ENCODE data around the gene ATP6V0E2.

The ATP6V0E2 gene

DNA sequence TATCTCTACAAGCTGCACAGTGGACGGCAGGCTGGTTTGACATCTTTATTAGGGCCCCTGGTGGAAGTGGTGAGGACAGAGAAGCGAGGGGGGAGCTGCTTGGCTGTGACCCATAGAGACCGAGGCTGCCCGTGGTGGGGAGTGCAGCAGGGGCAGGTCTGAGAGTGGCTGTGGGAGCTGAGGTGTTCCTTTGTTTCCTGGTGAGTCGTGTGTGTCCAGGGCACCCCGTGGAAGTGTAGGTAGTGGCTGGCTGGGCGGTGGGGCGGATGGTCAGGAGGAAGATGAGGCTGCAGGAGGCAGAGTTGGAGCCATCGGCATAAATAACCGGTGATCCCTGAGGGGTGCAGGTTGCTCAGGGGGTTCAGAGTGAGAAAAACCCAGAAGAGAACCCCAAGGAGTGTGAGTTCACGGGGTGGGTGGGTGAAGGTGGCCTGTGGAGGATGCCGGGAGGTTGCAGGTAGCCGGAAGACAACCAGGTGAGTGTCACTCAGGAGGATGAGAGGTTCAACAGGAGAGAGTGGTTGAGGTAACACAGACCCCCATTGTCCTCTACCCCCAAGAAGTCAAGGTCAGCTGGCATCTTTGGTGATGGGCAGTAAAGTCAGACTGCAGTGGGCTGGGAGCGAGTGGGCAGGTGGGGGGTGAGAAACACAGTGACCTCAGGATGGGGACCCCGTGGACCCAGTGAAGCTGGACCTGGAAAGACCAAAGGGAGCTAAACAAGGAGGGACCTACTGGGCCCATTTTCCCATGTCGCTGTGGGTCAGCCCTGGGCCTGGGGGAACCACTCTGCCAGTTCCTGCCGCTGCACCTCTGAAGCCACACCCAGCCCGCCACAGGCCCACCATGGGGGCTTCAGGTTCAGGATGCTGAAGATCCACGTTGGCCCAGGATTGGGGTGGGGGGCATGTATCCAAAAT, 7.8 kb downstream of the ATP6V0E2 start:
- DNase-seq (ENCODE audit: low read depth) = no peak
- TF ChIP-seq CTCF (IDR thresholded peaks at IDR 0.05; ENCODE audit: control insufficient read depth, insufficient read depth, low read depth, low read length, missing control alignments) = no peak
- no peak overlapping the region for H3K4me3 ChIP-seq (ENCODE audit: control insufficient read depth, low read depth, low read length)

GRCh38 chr7:149882248-149883047, 8.7 kb downstream of the ATP6V0E2 start:
- H3K4me3 ChIP-seq (ENCODE audit: control insufficient read depth, low read depth, low read length) = no peak overlapping the region
- no peak for DNase-seq (ENCODE audit: low read depth)
- no peak for TF ChIP-seq CTCF (IDR thresholded peaks at IDR 0.05; ENCODE audit: control insufficient read depth, insufficient read depth, low read depth, low read length, missing control alignments)

- DNase-seq (ENCODE audit: low read depth) = no peak
- no peak for TF ChIP-seq CTCF (IDR thresholded peaks at IDR 0.05; ENCODE audit: control insufficient read depth, insufficient read depth, low read depth, low read length, missing control alignments)
- H3K4me3 ChIP-seq (ENCODE audit: control insufficient read depth, low read depth, low read length) = no peak overlapping the region
Measured at GRCh38 chr7:149883048-149883438, 9.3 kb downstream of the ATP6V0E2 start.

GRCh38 chr7:149883452-149883861, 9.7 kb downstream of the ATP6V0E2 start:
- peak; percentile 79 for TF ChIP-seq CTCF (IDR thresholded peaks at IDR 0.05; ENCODE audit: control insufficient read depth, insufficient read depth, low read depth, low read length, missing control alignments)
- no peak overlapping the region for H3K4me3 ChIP-seq (ENCODE audit: control insufficient read depth, low read depth, low read length)
- no peak for DNase-seq (ENCODE audit: low read depth)

GRCh38 chr7:149884016-149884415, 10.2 kb downstream of the ATP6V0E2 start:
- no peak for TF ChIP-seq CTCF (IDR thresholded peaks at IDR 0.05; ENCODE audit: control insufficient read depth, insufficient read depth, low read depth, low read length, missing control alignments)
- no peak overlapping the region for H3K4me3 ChIP-seq (ENCODE audit: control insufficient read depth, low read depth, low read length)
- no peak for DNase-seq (ENCODE audit: low read depth)

DNA sequence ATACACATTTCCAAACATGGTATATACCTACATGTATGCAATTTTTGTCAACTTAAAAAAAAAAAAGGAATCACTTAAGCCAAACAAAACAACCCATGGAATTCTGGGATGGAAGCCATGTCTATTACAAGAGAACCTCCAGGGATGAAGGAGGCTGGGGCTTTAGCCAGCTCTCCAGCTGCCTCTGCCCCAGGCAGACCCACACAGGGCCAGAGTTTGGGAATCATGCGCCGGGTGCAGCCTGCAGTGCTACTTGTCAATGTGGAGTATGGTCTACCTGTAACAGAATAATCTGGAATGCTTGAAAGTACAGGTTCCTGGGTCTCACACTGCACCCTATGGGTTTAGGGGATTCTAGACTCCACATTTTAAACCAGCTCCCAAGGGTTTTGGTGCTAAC, 10.8 kb downstream of the ATP6V0E2 start:
- no peak for DNase-seq (ENCODE audit: low read depth)
- H3K4me3 ChIP-seq (ENCODE audit: control insufficient read depth, low read depth, low read length) = no peak overlapping the region
- TF ChIP-seq CTCF (IDR thresholded peaks at IDR 0.05; ENCODE audit: control insufficient read depth, insufficient read depth, low read depth, low read length, missing control alignments) = no peak

Measured in AG09309 (cell line).